ENCODE measurements around the gene RASGRP1.

DNA sequence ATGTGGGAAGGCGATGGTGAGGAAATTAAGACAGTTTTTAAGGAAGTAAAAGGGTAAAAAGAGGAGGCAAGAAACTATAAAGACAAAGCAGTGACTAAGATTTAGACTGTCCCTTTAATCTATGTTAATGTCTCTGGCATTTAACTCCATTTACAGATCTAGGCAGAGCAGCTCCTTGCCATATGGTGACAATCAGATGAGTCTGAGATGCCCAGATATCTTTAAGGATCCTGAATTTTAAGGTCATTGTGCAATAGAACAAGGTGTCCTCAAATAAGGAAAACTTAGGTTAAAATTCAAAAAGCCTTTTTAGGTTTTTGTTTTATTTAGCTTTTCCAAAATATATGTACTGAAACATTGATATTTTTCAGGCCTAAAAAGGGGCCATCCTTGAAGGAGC is 24.1 kb downstream of the RASGRP1 start:
- TF ChIP-seq POLR2A (IDR thresholded peaks at IDR 0.05; ENCODE audit: low read length) (no peak), GATA1 (IDR thresholded peaks at IDR 0.05; ENCODE audit: low read depth, low read length) (no peak)

Data from erythroblast (primary cell).